Measurements from ENCODE around the gene ENTPD2. TPM values are rescaled to one million over a fixed set of nuclear protein-coding genes. Genes with fewer than 3 reads are reported as not detected.
A peak's percentile ranks its signal among the peaks of the same experiment; 100 is the strongest.

The ENTPD2 gene
- total and polyA plus RNA-seq, 2 of the 4 experiments (the other 2 are of a cell fraction), result not detected

DNA sequence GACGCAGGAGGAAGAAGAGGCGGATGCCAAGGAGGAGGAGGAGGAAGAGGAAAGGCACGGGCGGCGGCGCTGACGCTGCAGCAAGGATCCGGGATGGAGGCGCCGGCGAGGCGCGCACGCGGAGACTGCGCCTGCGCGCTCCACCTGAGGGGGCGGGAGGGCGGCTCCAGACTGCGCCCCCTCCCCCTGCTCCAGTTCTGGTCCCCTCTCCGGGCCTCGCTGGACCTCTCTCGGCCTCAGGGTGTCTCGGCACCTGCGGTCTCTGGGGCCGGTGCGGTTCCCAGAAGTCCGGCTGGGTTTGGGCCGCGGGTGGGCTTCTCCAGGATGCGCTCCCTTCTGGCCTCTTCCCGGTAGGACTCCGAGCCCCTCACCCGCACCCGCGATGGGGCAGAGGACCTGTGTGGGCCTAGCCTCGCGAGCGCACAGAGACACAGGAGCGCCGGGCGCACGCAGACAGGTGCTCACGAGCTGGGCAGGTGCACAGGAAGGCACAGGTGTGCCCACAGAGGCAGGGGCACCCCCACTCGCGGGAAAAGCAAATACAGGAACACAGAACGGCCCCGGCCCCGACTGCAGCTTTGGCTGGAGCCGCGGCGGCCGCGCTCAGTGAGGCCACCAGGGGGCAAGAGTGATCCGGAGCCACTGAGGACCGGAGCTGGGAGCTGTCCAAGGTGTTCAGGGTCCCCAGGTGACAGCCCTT lies 7.6 kb downstream of the ENTPD2 start, which contains the start of gene NPDC1:
NPDC1 (minus strand) TSS at position 90 of the 700 bp plus-strand sequence. CDS start 188 bp downstream, outside the sequence.
- H3K14ac ChIP-seq (replicated peaks; ENCODE audit: low read depth, low read length), result peak within 1 kb of the TSS; percentile 8; the same call in 1 of the 2 replicates
- POLR2A ChIA-PET (ENCODE audit: unreplicated experiment), result no interaction called here
- H3K4me2 ChIP-seq (ENCODE audit: low read depth, low read length), result peak within 1 kb of the TSS; percentile 96
- dilution Hi-C loops (cut with HindIII; ENCODE audit: low sequenced_read_pairs, unreplicated experiment) (no loop called here), intact Hi-C loops (cut with micrococcal nuclease) (loop anchor here (1.0 to 2.0 kb wide), 2 partner anchors 21 to 181 kb away; partner anchors contain the start of gene RNF224), in situ Hi-C loops (cut with MboI; ENCODE audit: low sequenced_read_pairs) (no loop called here)
- H2AFZ ChIP-seq (replicated peaks; ENCODE audit: low read length, poor library complexity), result peak within 1 kb of the TSS; percentile 97
- BruUV-seq (replicated peaks), result no TSS peak
- H3K4me3 ChIP-seq (ENCODE audit: insufficient read depth, low read depth, low read length), result peak within 1 kb of the TSS; percentile 63
- H3K56ac ChIP-seq (ENCODE audit: extremely low read depth, insufficient read depth, low read length), result no peak within 1 kb of the TSS
- peaks cover 5 to 16% of the 10 kb centered on the region in 2 experiments; a peak in 3 of 4 replicates for H3K79me1 ChIP-seq (ENCODE audit: low read depth in 1 of 2, low read length in 2 of 2)
- DNase-seq (peak; percentile 61), ATAC-seq (ENCODE audit: low read depth) (peak; percentile 76)
- no peaks in the 10 kb centered on the region for H3K9me3 ChIP-seq (ENCODE audit: control insufficient read depth, insufficient read depth, low read length)
- H3K9ac ChIP-seq (ENCODE audit: low read depth, low read length), result peak within 1 kb of the TSS; percentile 50
- 0 out of 2 replicates have a peak, but pooled peaks have one; percentile 34 for TF ChIP-seq MXI1 (IDR thresholded peaks at IDR 0.05; ENCODE audit: borderline replicate concordance, low read depth, low read length)
- no peak for TF ChIP-seq MAZ (IDR thresholded peaks at IDR 0.05; ENCODE audit: borderline replicate concordance, low read depth, low read length)
- TF ChIP-seq RAD21 (IDR thresholded peaks at IDR 0.05; ENCODE audit: low read length), result peak; percentile 74
- TF ChIP-seq RCOR1 (IDR thresholded peaks at IDR 0.05; ENCODE audit: insufficient replicate concordance, low read length), result peak; percentile 61
- TF ChIP-seq, protein P1, sequence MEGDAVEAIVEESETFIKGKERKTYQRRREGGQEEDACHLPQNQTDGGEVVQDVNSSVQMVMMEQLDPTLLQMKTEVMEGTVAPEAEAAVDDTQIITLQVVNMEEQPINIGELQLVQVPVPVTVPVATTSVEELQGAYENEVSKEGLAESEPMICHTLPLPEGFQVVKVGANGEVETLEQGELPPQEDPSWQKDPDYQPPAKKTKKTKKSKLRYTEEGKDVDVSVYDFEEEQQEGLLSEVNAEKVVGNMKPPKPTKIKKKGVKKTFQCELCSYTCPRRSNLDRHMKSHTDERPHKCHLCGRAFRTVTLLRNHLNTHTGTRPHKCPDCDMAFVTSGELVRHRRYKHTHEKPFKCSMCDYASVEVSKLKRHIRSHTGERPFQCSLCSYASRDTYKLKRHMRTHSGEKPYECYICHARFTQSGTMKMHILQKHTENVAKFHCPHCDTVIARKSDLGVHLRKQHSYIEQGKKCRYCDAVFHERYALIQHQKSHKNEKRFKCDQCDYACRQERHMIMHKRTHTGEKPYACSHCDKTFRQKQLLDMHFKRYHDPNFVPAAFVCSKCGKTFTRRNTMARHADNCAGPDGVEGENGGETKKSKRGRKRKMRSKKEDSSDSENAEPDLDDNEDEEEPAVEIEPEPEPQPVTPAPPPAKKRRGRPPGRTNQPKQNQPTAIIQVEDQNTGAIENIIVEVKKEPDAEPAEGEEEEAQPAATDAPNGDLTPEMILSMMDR (conservative IDR thresholded peaks at IDR 0.05; ENCODE audit: low read depth, low read length), result peak; percentile 89
- peak; percentile 66 for TF ChIP-seq SMC3 (IDR thresholded peaks at IDR 0.05; ENCODE audit: low read depth, low read length)
- no peak for TF ChIP-seq POLR2A (IDR thresholded peaks at IDR 0.05; ENCODE audit: low read depth, low read length)
- 1% methylated on average over 50 of the region's 57 CpGs; no CpG with 5 or more reads in 1 of the 2 experiments for WGBS, 2 experiments (ENCODE audit: extremely low coverage in 2 of 2, insufficient read length in 1 of 2)
- H3K9me1 ChIP-seq (ENCODE audit: insufficient read depth, low read length), result no peaks in the 10 kb centered on the region
- H2BK15ac ChIP-seq (ENCODE audit: low read depth, low read length), result no peak within 1 kb of the TSS
- H4K91ac ChIP-seq (ENCODE audit: insufficient read depth, low read depth, low read length), result peak within 1 kb of the TSS; percentile 69; the same call in 1 of the 2 replicates
- H3K4me1 ChIP-seq (ENCODE audit: control insufficient read depth, insufficient read depth, low read length), result peaks cover 11% of the 10 kb centered on the region
- H4K5ac ChIP-seq (ENCODE audit: low read depth, low read length), result no peak within 1 kb of the TSS
- no peak within 1 kb of the TSS for H2BK5ac ChIP-seq (ENCODE audit: low read depth, low read length, poor library complexity, severe bottlenecking)
- peaks cover 32% of the 10 kb centered on the region for H3K27me3 ChIP-seq (ENCODE audit: control insufficient read depth, insufficient read depth, low read length)
- H3K27ac ChIP-seq (ENCODE audit: insufficient read depth, low read length), result no peak within 1 kb of the TSS; the same call in 1 of the 2 replicates
- 0 out of 2 replicates have a peak within 1 kb of the TSS, but pooled peaks have one; percentile 45 for H3K4ac ChIP-seq (ENCODE audit: low read depth, low read length)
- H4K8ac ChIP-seq (ENCODE audit: low read depth in 2 of 2, low read length in 2 of 2), result no peak within 1 kb of the TSS; a peak in 1 of 4 replicates
- CTCF ChIA-PET, result interaction anchor here (0.5 to 1.8 kb wide), 15 partner anchors 9 to 480 kb away, joined by 3 to 17 read pairs (median 5); partner anchors contain the start of genes MAN1B1 and UAP1L1
- H3K18ac ChIP-seq (ENCODE audit: low read depth, low read length), result no peak within 1 kb of the TSS
- no peak within 1 kb of the TSS for H3K23ac ChIP-seq (ENCODE audit: low read depth, low read length)
- no peak within 1 kb of the TSS for H2BK120ac ChIP-seq (ENCODE audit: low read depth, low read length)
- no peak within 1 kb of the TSS for H2BK20ac ChIP-seq (ENCODE audit: low read depth, low read length)
- H2AK5ac ChIP-seq (ENCODE audit: low read depth, low read length), result peak within 1 kb of the TSS; percentile 38; the same call in 1 of the 2 replicates
- peak within 1 kb of the TSS; percentile 93 for H2AK9ac ChIP-seq (replicated peaks; ENCODE audit: low read depth, low read length, poor library complexity)
- H3K36me3 ChIP-seq (ENCODE audit: control insufficient read depth, insufficient read depth, low read length), result no peaks in the 10 kb centered on the region
- peaks cover 28% of the 10 kb centered on the region for H4K20me1 ChIP-seq (ENCODE audit: insufficient read depth, low read length)

Data from IMR-90 (cell line).